Ectodermal cell (in vitro differentiated cells): Measurements from ENCODE around the gene SUCLG1.
"Not testable (repeated sequence)": the region's sequence is repeated elsewhere in the genome, so short reads cannot be mapped to it uniquely, and the experiment has no call there.

Experiments used
- H3K27ac ChIP-seq: 2 replicates; pipeline ENCODE4 v1.7.0; 2013; ENCODE audit warnings: mild to moderate bottlenecking, low read depth, low read length; ENCODE audit not compliant: insufficient read depth, poor library complexity, severe bottlenecking
- H3K27me3 ChIP-seq: 2 replicates; pipeline ENCODE4 v1.7.0; 2013; ENCODE audit warnings: mild to moderate bottlenecking, low read length; ENCODE audit not compliant: insufficient read depth, control insufficient read depth, poor library complexity, severe bottlenecking
- H3K36me3 ChIP-seq: one replicate; pipeline ENCODE4 v1.7.0; 2013; ENCODE audit warnings: low read length; ENCODE audit not compliant: control insufficient read depth, insufficient read depth
- H3K4me1 ChIP-seq: one replicate; pipeline ENCODE4 v1.7.0; 2013; ENCODE audit warnings: low read length; ENCODE audit not compliant: control insufficient read depth, insufficient read depth
- H3K4me3 ChIP-seq: 2 replicates; pipeline ENCODE4 v1.7.0; 2013; ENCODE audit warnings: low read depth, low read length, control low read depth; ENCODE audit not compliant: insufficient read depth
- H3K9me3 ChIP-seq: 2 replicates; pipeline ENCODE4 v1.7.0; 2013; ENCODE audit warnings: mild to moderate bottlenecking, low read length, moderate library complexity; ENCODE audit not compliant: control insufficient read depth
- whole genome bisulfite sequencing, 2 experiments: methylation state at CpG; one replicate each; pipeline ENCODE4 v1.1.7; 2013; ENCODE audit warnings: missing lambda C conversion rate in 2 of 2; 5-methylcytosine and 5-hydroxymethylcytosine counted together

The SUCLG1 gene

DNA sequence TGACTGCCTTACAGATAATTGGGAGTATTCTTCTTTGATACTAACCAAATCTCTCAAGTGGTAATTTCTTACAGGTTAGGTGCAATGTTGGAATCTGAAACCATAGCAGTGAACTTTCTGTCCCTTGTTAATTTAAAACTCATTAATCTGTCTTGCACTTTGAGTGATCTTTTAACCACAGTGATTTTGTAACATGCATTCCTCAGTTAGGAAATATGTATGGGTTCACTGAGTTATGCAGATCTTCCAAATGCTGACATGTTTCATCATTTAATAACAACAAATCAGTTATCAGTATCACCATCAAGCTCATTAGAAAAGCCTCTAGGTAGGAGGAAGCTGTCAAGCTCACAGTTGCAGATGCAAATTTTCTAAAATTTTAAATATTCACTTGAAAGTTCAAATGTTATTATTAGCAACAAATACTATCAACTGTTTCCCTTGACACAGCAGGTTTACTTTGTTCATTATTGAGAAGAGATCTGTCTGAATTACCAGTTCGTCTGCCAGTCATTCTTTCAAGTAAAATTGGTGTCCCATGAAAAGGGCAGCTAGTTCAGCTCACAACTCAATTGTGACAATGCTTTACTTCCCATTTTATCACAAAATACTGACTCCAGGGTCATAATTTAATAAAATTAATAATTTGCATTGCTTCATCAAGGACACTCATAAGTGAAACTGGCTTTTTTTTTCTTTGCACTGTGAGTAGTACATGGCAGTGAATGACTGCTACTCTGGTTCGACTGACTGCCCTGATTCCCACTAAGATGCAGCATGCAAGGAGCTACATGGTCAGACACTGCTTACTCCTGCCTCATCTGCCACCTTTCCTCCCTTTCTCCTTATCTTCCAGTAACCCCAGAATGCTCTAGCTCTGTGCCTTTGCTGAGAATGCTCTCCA is 31.6 kb downstream of the SUCLG1 start:
- Histone ChIP-seq H3K27ac (no peak overlapping the region), H3K36me3 (no peaks in the 10 kb centered on the region), H3K9me3 (no peaks in the 10 kb centered on the region), H3K27me3 (no peaks in the 10 kb centered on the region), H3K4me3 (no peak overlapping the region), H3K4me1 (no peaks in the 10 kb centered on the region)
- 93 to 95% methylated on average over 2 of the region's 2 CpGs for WGBS, 2 experiments

DNA sequence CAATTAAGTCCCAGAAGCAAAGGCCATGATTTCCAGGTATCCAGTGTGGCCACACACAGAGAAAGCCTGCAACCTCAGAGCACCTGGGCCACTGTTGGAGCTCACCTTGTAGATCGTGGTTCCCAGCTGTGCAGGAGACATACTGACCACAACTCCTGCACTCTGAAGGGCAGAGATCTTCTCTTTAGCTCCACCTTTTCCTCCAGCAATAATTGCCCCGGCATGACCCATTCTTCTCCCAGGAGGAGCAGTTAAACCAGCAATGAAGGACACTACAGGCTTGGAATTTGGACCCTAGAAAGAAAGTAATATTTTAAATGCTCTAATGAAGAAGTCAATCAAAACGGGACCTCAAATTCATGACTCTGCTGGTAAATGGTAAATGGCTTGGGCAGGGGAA is 33.8 kb downstream of the SUCLG1 start:
- H3K27ac ChIP-seq = no peak overlapping the region
- no peaks in the 10 kb centered on the region for H3K27me3 ChIP-seq
- H3K9me3 ChIP-seq = no peaks in the 10 kb centered on the region
- H3K4me3 ChIP-seq = no peak overlapping the region
- WGBS, 2 experiments = 90% methylated on average over 3 of the region's 3 CpGs
- H3K4me1 ChIP-seq = no peaks in the 10 kb centered on the region
- no peaks in the 10 kb centered on the region for H3K36me3 ChIP-seq

DNA sequence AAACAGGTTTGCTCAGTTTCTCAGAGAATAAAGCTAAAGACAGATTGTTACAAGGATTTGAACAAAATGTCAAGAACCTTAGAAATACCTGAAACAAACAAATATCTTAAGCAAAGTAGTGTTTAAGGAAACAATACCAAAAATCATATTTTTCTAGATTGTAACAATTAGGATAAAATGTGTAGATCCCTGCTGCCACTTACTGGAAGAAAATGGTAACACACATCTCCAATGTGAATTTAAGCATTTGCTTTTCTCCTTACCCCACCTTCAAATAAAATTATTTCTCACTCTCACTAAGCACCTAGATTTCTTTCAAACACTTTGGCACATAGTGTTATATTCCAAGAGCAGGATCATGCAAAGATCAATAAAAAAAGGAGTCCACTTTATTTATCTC is 34.9 kb downstream of the SUCLG1 start:
- no peaks in the 10 kb centered on the region for H3K36me3 ChIP-seq
- H3K27ac ChIP-seq = no peak overlapping the region
- H3K9me3 ChIP-seq = no peaks in the 10 kb centered on the region
- no peak overlapping the region for H3K4me3 ChIP-seq
- H3K4me1 ChIP-seq = no peaks in the 10 kb centered on the region
- H3K27me3 ChIP-seq = no peaks in the 10 kb centered on the region

DNA sequence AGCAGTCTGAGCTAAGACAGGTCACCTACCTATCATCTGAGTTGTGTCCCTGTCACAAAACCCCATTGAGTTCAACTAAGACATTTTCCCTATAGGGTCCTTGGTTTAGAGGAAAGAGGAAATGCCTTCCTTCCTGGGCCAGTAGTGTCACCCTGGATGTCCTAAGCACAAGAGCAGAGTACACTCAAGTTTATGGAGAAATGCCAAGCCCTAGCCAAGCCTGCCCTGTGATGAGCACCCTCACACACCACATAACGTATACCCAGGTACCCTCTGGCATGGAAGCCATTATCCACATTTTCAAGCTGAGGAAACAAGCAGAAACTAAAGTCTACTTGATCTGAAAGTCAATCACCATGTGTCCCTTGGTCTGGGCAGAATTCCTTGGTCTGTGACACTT is 37.3 kb downstream of the SUCLG1 start:
- H3K36me3 ChIP-seq = no peaks in the 10 kb centered on the region
- WGBS, 2 experiments = 91 to 92% methylated on average over 1 of the region's 1 CpG

DNA sequence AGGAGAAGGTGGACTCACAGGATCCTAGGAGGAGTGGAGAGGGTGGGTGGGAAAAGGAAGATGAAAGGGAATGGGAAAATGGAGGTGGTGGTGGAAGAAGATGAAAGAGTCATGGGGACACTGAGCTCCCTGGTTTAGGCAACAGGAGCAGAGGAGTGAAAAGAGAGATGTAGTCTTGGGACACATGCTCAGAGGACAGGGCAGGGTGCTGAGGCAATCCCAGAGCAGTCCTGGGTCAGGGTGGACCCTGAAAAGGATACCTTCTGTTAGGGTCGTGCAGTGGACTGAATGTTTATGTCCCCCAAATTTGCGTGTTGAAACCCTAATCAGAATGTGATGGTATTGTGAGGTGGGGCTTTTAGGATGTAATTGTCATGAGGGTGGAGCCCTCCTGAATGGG is 37.9 kb downstream of the SUCLG1 start:
- WGBS, 2 experiments = 94 to 96% methylated on average over 2 of the region's 2 CpGs
- H3K9me3 ChIP-seq = no peaks in the 10 kb centered on the region
- no peaks in the 10 kb centered on the region for H3K27me3 ChIP-seq
- H3K36me3 ChIP-seq = no peaks in the 10 kb centered on the region
- no peak overlapping the region for H3K27ac ChIP-seq
- no peak overlapping the region for H3K4me3 ChIP-seq
- no peaks in the 10 kb centered on the region for H3K4me1 ChIP-seq

More for the DNA sequence above, 37.3 kb downstream of the SUCLG1 start:
- Histone ChIP-seq H3K27ac (no peak overlapping the region), H3K9me3 (no peaks in the 10 kb centered on the region), H3K4me1 (no peaks in the 10 kb centered on the region), H3K27me3 (no peaks in the 10 kb centered on the region), H3K4me3 (no peak overlapping the region)

DNA sequence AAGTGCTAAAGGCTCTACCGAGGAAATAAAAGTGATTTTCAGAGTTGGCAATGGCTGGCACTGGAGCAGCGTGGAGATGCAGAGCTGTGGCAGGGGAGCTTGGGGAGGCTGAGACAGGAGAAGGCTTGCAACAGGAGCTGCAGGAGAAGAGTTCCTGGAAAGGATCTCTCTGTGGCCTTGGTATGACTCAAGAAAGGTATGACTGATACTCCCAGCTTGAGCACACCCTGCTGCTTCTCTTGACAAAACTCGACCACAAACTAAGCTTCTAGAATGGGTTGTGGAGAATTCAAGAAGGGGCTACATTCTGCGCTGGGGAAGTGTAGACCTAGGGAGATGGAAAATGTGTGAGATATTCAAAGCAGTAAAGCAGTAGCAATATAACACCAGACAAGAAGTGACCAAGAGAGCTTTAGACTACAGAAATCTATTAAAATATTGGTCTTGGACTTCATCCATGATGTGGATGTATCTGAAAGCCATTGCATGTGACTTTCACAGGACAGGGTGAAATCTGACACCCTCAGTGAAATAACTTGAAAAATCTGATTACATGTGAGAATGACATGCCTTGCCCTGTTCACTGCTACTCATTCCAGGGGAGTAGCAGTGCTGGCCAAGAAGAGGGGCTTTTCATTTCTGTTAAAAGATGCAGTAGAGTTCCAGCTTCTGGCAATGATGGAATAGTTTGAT is 41.5 kb downstream of the SUCLG1 start:
- Histone ChIP-seq H3K9me3 (no peaks in the 10 kb centered on the region), H3K4me1 (no peaks in the 10 kb centered on the region), H3K36me3 (no peaks in the 10 kb centered on the region), H3K27me3 (no peaks in the 10 kb centered on the region), H3K27ac (no peak overlapping the region), H3K4me3 (no peak overlapping the region)
- WGBS, 2 experiments = 90 to 97% methylated on average over 4 of the region's 4 CpGs

DNA sequence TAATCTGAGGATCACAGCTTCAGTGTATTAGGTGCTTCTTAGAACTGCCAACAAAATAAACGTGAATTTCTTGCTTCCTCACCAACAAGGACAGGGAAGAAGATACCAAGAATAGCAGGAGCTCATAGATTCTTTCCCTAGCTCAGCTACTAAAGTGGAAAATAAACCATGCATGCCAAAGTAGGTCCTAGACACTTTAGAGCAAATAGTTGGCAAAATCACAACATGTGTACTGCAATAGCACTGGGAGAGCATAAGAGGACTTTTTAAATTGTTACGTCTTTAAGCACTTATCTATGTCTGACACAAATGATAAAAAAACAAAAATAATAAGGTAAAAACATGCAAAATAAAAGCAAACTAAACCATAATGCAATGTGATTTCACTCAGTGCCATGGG is 49.5 kb downstream of the SUCLG1 start:
- 80 to 91% methylated on average over 1 to 2 of the region's 2 CpGs for WGBS, 2 experiments
- H3K4me1 ChIP-seq = no peaks in the 10 kb centered on the region
- no peaks in the 10 kb centered on the region for H3K36me3 ChIP-seq
- no peaks in the 10 kb centered on the region for H3K9me3 ChIP-seq
- H3K27ac ChIP-seq = no peak overlapping the region
- no peaks in the 10 kb centered on the region for H3K27me3 ChIP-seq
- no peak overlapping the region for H3K4me3 ChIP-seq

DNA sequence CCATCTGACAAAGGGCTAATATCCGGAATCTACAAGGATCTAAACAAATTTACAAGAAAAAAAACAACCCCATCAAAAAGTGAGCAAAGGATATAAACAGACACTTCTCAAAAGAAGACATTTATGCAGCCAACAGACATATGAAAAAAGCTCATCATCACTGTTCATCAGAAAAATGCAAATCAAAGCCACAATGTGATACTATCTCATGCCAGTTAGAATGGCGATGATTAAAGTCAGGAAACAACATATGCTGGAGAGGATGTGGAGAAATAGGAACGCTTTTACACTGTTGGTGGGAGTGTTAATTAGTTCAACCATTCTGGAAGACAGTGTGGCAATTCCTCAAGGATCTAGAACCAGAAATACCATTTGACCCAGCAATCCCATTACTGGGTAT is 57.0 kb downstream of the SUCLG1 start:
- H3K4me3 ChIP-seq, H3K36me3 ChIP-seq, H3K9me3 ChIP-seq, H3K27ac ChIP-seq, H3K27me3 ChIP-seq, H3K4me1 ChIP-seq: not testable (repeated sequence)
- WGBS, 2 experiments = 94 to 96% methylated on average over 3 of the region's 3 CpGs

DNA sequence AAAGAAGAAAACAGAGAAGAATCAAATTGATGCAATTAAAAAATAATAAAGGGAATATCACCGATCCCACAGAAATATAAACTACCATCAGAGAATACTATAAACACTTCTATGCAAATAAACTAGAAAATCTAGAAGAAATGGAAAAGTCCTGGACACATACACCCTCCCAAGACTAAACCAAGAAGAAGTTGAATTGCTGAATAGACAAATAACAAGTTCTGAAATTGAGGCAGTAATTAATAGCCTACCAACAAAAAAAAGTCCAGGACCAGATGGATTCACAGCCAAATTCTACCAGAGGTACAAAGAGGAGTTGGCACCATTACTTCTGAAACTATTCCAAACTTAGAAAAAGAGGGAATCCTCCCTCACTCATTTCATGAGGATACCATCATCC is 59.2 kb downstream of the SUCLG1 start:
- not testable (repeated sequence) for H3K36me3 ChIP-seq, H3K27me3 ChIP-seq, H3K27ac ChIP-seq, H3K4me3 ChIP-seq, H3K4me1 ChIP-seq, H3K9me3 ChIP-seq
- 100% methylated on average over 1 of the region's 1 CpG; no CpG with 5 or more reads in 1 of the 2 experiments for WGBS, 2 experiments

DNA sequence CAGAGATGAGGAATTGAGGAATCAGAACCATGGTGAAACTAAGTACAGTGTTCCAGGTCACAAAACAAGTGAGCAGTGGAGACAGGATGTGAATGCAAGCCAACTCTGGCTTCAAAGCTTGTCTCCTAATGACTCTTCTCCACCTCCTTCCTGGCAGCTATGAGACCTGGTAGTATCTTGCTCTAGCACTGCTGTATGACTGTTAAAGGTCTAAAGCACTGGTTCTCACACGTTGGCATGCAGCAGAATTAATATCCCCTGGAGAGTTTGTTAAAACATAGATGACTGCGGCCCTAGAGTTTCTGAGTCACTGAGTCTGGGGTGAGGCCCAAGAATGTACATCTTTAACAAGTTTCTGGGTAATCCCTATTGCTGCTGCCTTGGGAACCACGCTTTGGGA is 63.3 kb downstream of the SUCLG1 start:
- no peak overlapping the region for H3K27ac ChIP-seq
- 84 to 89% methylated on average over 3 of the region's 3 CpGs for WGBS, 2 experiments
- H3K36me3 ChIP-seq = no peaks in the 10 kb centered on the region
- no peak overlapping the region for H3K4me3 ChIP-seq
- H3K27me3 ChIP-seq = no peaks in the 10 kb centered on the region
- H3K4me1 ChIP-seq = no peaks in the 10 kb centered on the region
- H3K9me3 ChIP-seq = no peaks in the 10 kb centered on the region
